Hepatocyte (in vitro differentiated cells): ENCODE data around the gene SPRR2G. TPM values are rescaled to one million over a fixed set of nuclear protein-coding genes. Genes with fewer than 3 reads are reported as not detected.

Experiments
- polyA plus RNA-seq: library from polyadenylated mRNA; unstranded; fragments of >200 nt; fragmentation: Nextera tagmentation; extraction: Ambion mirVana; gene quantifications from 2 replicates; pipeline ENCODE4 v1.2.1, GENCODE V29; 2016
- small RNA-seq: library from RNA; depleted of rRNA; stranded (forward); fragments of <200 nt; gene quantifications from one replicate; pipeline ENCODE3, GENCODE V24; 2014
- total RNA-seq: library from RNA; depleted of rRNA; stranded (reverse); fragments of >200 nt; gene quantifications from 2 replicates; pipeline ENCODE4 v1.2.3, GENCODE V29; 2014

The SPRR2G gene
- total and polyA plus RNA-seq, 2 experiments from 2014 or later = not detected

Small RNA genes within 50 kb of the gene (small RNA-seq; reads per million reads assigned to genes)
- gene SPRR2C = not detected

Other genes with a start within 250 kb of the SPRR2G start
- gene IVL, start 242.3 kb downstream of the SPRR2G start, total RNA-seq = 0.52 TPM in 1 of 2 replicates, not detected in the other
- not detected in 2 replicates for gene IVL, start 242.3 kb downstream of the SPRR2G start, polyA plus RNA-seq
- not detected in 2 replicates for gene SPRR5, start 203.7 kb downstream of the SPRR2G start, total RNA-seq
- not detected in 2 replicates for gene SPRR5, start 203.7 kb downstream of the SPRR2G start, polyA plus RNA-seq
- not detected in 2 replicates for gene SPRR4, start 180.2 kb downstream of the SPRR2G start, total RNA-seq
- not detected in 2 replicates for gene SPRR4, start 180.2 kb downstream of the SPRR2G start, polyA plus RNA-seq
- gene SPRR1A, start 166.8 kb downstream of the SPRR2G start, total RNA-seq = not detected in 2 replicates
- not detected in 2 replicates for gene SPRR1A, start 166.8 kb downstream of the SPRR2G start, polyA plus RNA-seq
- not detected in 2 replicates for gene SPRR3, start 149.1 kb downstream of the SPRR2G start, total RNA-seq
- gene SPRR3, start 149.1 kb downstream of the SPRR2G start, polyA plus RNA-seq = 0.40 and 0.72 TPM in 2 replicates
- gene SPRR1B, start 119.7 kb downstream of the SPRR2G start, total RNA-seq = not detected in 2 replicates
- gene SPRR1B, start 119.7 kb downstream of the SPRR2G start, polyA plus RNA-seq = 0.54 TPM in 1 of 2 replicates, not detected in the other
- gene SPRR2D, start 109.8 kb downstream of the SPRR2G start, total RNA-seq = not detected in 2 replicates
- not detected in 2 replicates for gene SPRR2D, start 109.8 kb downstream of the SPRR2G start, polyA plus RNA-seq
- not detected in 2 replicates for gene SPRR2A, start 93.4 kb downstream of the SPRR2G start, total RNA-seq
- 1.1 TPM in 1 of 2 replicates, not detected in the other for gene SPRR2A, start 93.4 kb downstream of the SPRR2G start, polyA plus RNA-seq
- not detected in 2 replicates for gene SPRR2B, start 79.3 kb downstream of the SPRR2G start, total RNA-seq
- not detected in 2 replicates for gene SPRR2B, start 79.3 kb downstream of the SPRR2G start, polyA plus RNA-seq
- gene SPRR2E, start 56.4 kb downstream of the SPRR2G start, total RNA-seq = not detected in 2 replicates
- not detected in 2 replicates for gene SPRR2E, start 56.4 kb downstream of the SPRR2G start, polyA plus RNA-seq
- gene SPRR2F, start 37.4 kb downstream of the SPRR2G start, total RNA-seq = 0.80 and 2.5 TPM in 2 replicates
- gene SPRR2F, start 37.4 kb downstream of the SPRR2G start, polyA plus RNA-seq = 26.1 and 42.2 TPM in 2 replicates
- not detected in 2 replicates for gene LELP1, start 52.5 kb upstream of the SPRR2G start, total RNA-seq
- not detected in 2 replicates for gene LELP1, start 52.5 kb upstream of the SPRR2G start, polyA plus RNA-seq
- gene PRR9, start 66.7 kb upstream of the SPRR2G start, total RNA-seq = not detected in 2 replicates
- gene PRR9, start 66.7 kb upstream of the SPRR2G start, polyA plus RNA-seq = 0.33 TPM in 1 of 2 replicates, not detected in the other
- not detected in 2 replicates for gene LORICRIN, start 108.8 kb upstream of the SPRR2G start, total RNA-seq
- not detected in 2 replicates for gene LORICRIN, start 108.8 kb upstream of the SPRR2G start, polyA plus RNA-seq
- not detected in 2 replicates for gene PGLYRP3, start 162.1 kb upstream of the SPRR2G start, total RNA-seq
- gene PGLYRP3, start 162.1 kb upstream of the SPRR2G start, polyA plus RNA-seq = not detected in 2 replicates
- not detected in 2 replicates for gene PGLYRP4, start 198.0 kb upstream of the SPRR2G start, total RNA-seq
- gene PGLYRP4, start 198.0 kb upstream of the SPRR2G start, polyA plus RNA-seq = not detected in 2 replicates
- gene S100A9, start 207.0 kb upstream of the SPRR2G start, total RNA-seq = 3.2 and 11.9 TPM in 2 replicates
- gene S100A9, start 207.0 kb upstream of the SPRR2G start, polyA plus RNA-seq = 1.9 and 6.4 TPM in 2 replicates
- gene S100A12, start 224.7 kb upstream of the SPRR2G start, total RNA-seq = not detected in 2 replicates
- 1.1 TPM in 1 of 2 replicates, not detected in the other for gene S100A12, start 224.7 kb upstream of the SPRR2G start, polyA plus RNA-seq
- 0.70 TPM in 1 of 2 replicates, not detected in the other for gene S100A8, start 240.2 kb upstream of the SPRR2G start, total RNA-seq
- 0.60 and 2.2 TPM in 2 replicates for gene S100A8, start 240.2 kb upstream of the SPRR2G start, polyA plus RNA-seq